Body of pancreas (tissue), 4 donors: Measurements from ENCODE around the gene SLC25A12. TPM values are rescaled to one million over a fixed set of nuclear protein-coding genes. Genes with fewer than 3 reads are reported as not detected.

Source experiments
- ATAC-seq: fragments of 150-250 bp; one replicate; pipeline ENCODE4 v1.9.1; 2016
- DNase-seq, 4 donors: peaks; one replicate each; pipeline ENCODE4 v3.0.0-alpha.2; 2019
- H3K27ac ChIP-seq, 4 donors: fragments of 200-600 bp; sonication (generic); 1 replicate in 3 of 4; 2 replicates in 1 of 4; pipeline versions ENCODE4 v1.5.1 to v1.6.1; 2016 to 2019; ENCODE audit warnings: mild to moderate bottlenecking in 1 of 4, mixed read lengths in 1 of 4, moderate library complexity in 1 of 4
- H3K27me3 ChIP-seq, 2 donors: fragments of 200-600 bp; sonication (generic); one replicate each; pipeline ENCODE4 v1.6.0; 2016; ENCODE audit warnings: mild to moderate bottlenecking in 1 of 2
- H3K36me3 ChIP-seq, 2 donors: fragments of 200-600 bp; sonication (generic); replicated peaks in 1 of 2; 2 replicates each; pipeline ENCODE4 v1.5.1; 2016; ENCODE audit warnings: low read depth in 2 of 2; ENCODE audit not compliant: insufficient read depth in 1 of 2
- H3K4me1 ChIP-seq: fragments of 200-600 bp; sonication (generic); one replicate; pipeline ENCODE4 v1.6.0; 2016
- H3K4me3 ChIP-seq, 2 donors: fragments of 200-600 bp; sonication (generic); 1 replicate in 1 of 2; 2 replicates in 1 of 2; pipeline ENCODE4 v1.5.1; 2016 to 2019
- H3K9me3 ChIP-seq, 3 donors: fragments of 200-600 bp; sonication (generic); 1 replicate in 2 of 3; 2 replicates in 1 of 3; pipeline ENCODE4 v1.5.1; 2016
- POLR2A ChIP-seq, 3 donors: fragments of 450-650 bp; IDR thresholded peaks; one replicate each; pipeline ENCODE4 v1.6.1; 2016; ENCODE audit warnings: antibody characterized with exemption in 3 of 3, mild to moderate bottlenecking in 2 of 3
- WGBS, 2 donors: methylation state at CpG; one replicate each; pipeline ENCODE4 v1.1.5; 2017; 5-methylcytosine and 5-hydroxymethylcytosine counted together
- intact Hi-C: fragments of 100-400 bp; cut with DNase I; formaldehyde crosslinking; loops from one replicate; pipeline ENCODE4 v1.15.1; 2023
- total RNA-seq, 2 donors: library from RNA; depleted of rRNA; stranded (reverse); fragments of >200 nt; gene quantifications; one replicate each; pipeline ENCODE4 v1.1.0, GENCODE V29; 2016
- TF ChIP-seq, protein P1 (sequence below), 7 experiments: fragments of 450-650 bp in 4 of 7; fragments of 200-600 bp in 3 of 7; sonication (generic) in 3 of 7; IDR thresholded peaks; one replicate each; pipeline ENCODE4 v1.5.1; 2016 to 2019; ENCODE audit warnings: antibody characterized with exemption in 7 of 7

SLC25A12 gene
- total RNA-seq, 2 donors from 2014 or later: 4.9 to 8.0 TPM

DNA sequence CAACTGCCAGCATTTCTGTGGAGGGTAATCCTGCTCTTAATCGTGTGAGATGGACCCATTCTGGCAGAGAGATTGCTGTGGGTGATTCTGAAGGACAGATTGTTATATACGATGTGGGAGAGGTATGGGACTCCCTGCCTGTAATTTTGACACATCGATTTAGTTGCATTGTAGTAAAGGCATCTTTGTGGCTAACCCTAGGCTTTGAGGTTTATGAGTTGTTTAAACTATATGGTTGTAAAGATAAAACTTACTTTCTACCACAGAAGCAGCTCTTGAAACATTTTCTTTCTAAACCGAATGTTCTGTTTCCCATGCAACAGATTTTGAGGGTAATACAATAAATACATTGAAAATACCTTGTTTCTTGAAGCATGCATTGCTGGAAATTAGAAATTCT lies 148.2 kb downstream of the SLC25A12 start:
- no peaks in the 10 kb centered on the region for H3K27me3 ChIP-seq
- no peak overlapping the region for H3K4me3 ChIP-seq
- WGBS, 2 donors: 90 to 96% methylated on average over 4 of the region's 4 CpGs
- no peaks in the 10 kb centered on the region for H3K9me3 ChIP-seq
- H3K4me1 ChIP-seq: no peaks in the 10 kb centered on the region
- ATAC-seq (no peak), DNase-seq (no peak)
- peaks cover 0 to 23% of the 10 kb centered on the region in 2 donors for H3K36me3 ChIP-seq
- intact Hi-C loops: no loop called here
- no peak overlapping the region for H3K27ac ChIP-seq
- TF ChIP-seq, protein P1, sequence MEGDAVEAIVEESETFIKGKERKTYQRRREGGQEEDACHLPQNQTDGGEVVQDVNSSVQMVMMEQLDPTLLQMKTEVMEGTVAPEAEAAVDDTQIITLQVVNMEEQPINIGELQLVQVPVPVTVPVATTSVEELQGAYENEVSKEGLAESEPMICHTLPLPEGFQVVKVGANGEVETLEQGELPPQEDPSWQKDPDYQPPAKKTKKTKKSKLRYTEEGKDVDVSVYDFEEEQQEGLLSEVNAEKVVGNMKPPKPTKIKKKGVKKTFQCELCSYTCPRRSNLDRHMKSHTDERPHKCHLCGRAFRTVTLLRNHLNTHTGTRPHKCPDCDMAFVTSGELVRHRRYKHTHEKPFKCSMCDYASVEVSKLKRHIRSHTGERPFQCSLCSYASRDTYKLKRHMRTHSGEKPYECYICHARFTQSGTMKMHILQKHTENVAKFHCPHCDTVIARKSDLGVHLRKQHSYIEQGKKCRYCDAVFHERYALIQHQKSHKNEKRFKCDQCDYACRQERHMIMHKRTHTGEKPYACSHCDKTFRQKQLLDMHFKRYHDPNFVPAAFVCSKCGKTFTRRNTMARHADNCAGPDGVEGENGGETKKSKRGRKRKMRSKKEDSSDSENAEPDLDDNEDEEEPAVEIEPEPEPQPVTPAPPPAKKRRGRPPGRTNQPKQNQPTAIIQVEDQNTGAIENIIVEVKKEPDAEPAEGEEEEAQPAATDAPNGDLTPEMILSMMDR (IDR thresholded peaks at IDR 0.05): no peak
- TF ChIP-seq POLR2A (IDR thresholded peaks at IDR 0.05): no peak

DNA sequence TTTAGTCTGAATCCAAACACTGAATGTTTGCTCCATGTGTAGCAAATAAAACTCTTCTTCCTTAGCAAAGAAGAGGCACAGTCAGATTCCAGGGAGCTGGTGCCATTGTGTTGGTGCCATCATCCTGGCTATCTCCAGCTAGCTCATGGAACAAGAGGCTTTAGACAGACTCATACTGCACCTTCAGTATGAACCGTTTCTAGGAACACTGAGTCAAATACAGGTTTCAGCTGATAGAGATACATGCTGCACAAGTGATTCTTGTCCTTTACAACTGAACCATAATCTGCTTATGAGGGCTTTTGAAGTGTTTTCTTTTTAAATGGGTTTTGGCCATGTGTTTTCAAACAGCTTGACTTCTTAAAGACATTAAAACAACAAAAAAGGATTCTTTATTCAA lies 148.9 kb downstream of the SLC25A12 start:
- H3K36me3 ChIP-seq: peaks cover 0 to 21% of the 10 kb centered on the region in 2 donors
- DNase-seq (no peak), ATAC-seq (no peak)
- 83 to 91% methylated on average over 1 of the region's 1 CpG for WGBS, 2 donors
- no peaks in the 10 kb centered on the region for H3K27me3 ChIP-seq
- H3K4me1 ChIP-seq: no peaks in the 10 kb centered on the region
- no peak overlapping the region for H3K4me3 ChIP-seq
- intact Hi-C loops: no loop called here
- TF ChIP-seq, protein P1 (IDR thresholded peaks at IDR 0.05): no peak
- TF ChIP-seq POLR2A (IDR thresholded peaks at IDR 0.05): no peak
- H3K9me3 ChIP-seq: no peaks in the 10 kb centered on the region
- no peak overlapping the region for H3K27ac ChIP-seq

DNA sequence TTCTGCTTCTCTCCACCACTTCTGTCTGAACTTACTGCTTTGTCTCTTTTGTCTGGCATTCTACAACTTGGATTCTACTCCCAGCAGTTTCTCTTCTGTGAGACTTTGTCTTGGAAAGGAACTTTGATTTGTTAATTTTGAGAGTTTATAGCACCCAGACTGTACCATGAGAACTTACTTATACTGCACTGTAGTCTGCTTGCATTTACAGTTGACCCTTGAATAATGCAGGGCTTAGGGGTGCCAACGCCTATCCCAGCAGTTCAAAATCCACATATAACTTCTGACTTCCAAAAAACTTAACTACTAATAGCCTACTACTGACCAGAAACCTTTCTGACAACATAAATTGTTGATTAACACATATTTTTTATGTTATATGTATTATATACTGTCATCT lies 151.3 kb downstream of the SLC25A12 start:
- no peak overlapping the region for H3K4me3 ChIP-seq
- no peaks in the 10 kb centered on the region for H3K9me3 ChIP-seq
- no peaks in the 10 kb centered on the region for H3K27me3 ChIP-seq
- TF ChIP-seq POLR2A (IDR thresholded peaks at IDR 0.05): no peak
- TF ChIP-seq, protein P1 (IDR thresholded peaks at IDR 0.05): no peak
- no peaks in the 10 kb centered on the region for H3K4me1 ChIP-seq
- intact Hi-C loops: no loop called here
- no peak overlapping the region for H3K27ac ChIP-seq
- 76 to 79% methylated on average over 1 of the region's 1 CpG for WGBS, 2 donors
- H3K36me3 ChIP-seq: peaks cover 0 to 16% of the 10 kb centered on the region in 2 donors
- ATAC-seq (no peak), DNase-seq (no peak)

DNA sequence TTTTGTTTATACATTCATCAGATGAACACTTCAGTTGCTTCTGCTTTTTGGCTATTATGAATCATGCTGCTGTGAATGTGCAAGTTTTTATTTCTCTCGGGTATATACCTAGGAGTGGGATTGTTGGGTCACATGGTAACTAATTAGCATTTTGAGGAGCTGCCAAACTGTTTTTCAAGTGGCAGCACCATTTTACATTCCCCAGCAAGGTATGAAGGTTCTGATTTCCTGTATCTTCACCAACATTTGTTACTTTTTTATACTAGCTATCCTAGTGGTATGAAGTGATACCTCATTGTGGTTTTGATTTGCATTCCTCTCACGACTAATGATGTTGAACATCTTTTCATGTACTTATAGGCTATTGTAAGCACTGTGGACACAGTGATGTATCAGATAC lies 152.9 kb downstream of the SLC25A12 start:
- Histone ChIP-seq H3K27ac (no peak overlapping the region), H3K27me3 (no peaks in the 10 kb centered on the region), H3K36me3 (peaks cover 0 to 12% of the 10 kb centered on the region in 2 donors), H3K9me3 (no peaks in the 10 kb centered on the region), H3K4me3 (no peak overlapping the region), H3K4me1 (no peaks in the 10 kb centered on the region)
- DNase-seq (no peak), ATAC-seq (no peak)
- 68 to 74% methylated on average over 2 of the region's 2 CpGs for WGBS, 2 donors
- no peak for TF ChIP-seq POLR2A (IDR thresholded peaks at IDR 0.05)
- TF ChIP-seq, protein P1 (IDR thresholded peaks at IDR 0.05): no peak
- intact Hi-C loops: no loop called here

DNA sequence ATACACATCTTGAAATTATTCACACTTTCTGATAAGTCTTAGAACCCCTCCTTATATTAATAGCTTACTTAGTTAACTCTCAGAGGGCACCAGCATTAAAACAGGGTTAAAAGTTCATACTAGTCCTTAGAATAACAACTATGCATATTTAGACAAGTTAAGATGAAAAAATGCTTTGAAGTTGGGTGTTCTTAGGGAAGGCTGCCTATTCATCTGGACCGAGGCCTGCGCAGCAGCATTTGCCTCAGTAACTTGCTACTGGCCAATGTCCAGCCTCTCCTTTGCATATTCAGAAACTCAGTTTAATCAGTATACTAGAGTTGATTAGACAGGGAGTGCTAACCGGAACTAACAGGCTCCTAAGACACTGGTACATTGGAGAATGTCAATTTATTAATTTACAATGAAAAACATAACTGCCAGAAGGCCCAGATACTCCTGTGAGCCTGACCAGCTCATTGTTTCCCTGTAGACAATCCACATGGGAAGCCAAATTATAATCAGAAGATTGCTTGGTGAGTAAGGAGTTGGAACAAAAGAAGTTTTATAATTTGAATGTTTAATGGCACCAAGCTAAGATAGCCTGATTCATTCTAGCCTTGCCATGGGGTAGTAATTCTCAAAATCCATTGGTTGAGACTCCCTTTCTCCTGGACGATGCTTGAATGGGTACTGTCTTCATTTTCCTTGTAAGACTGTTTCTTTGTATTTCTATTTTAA lies 157.9 kb downstream of the SLC25A12 start:
- no peak for DNase-seq
- Histone ChIP-seq H3K27ac (no peak overlapping the region), H3K27me3 (no peaks in the 10 kb centered on the region), H3K4me3 (no peak overlapping the region), H3K4me1 (no peaks in the 10 kb centered on the region), H3K36me3 (peaks cover 0 to 9% of the 10 kb centered on the region in 2 donors), H3K9me3 (no peaks in the 10 kb centered on the region)
- intact Hi-C loops: no loop called here
- no peak for TF ChIP-seq POLR2A (IDR thresholded peaks at IDR 0.05)
- TF ChIP-seq, protein P1 (IDR thresholded peaks at IDR 0.05): no peak
- 92 to 93% methylated on average over 4 of the region's 4 CpGs for WGBS, 2 donors
- ATAC-seq: no peak
